Uterus (tissue), 2 donors: ENCODE results near the gene SIAH1.

Source experiments
- POLR2A ChIP-seq, 2 donors: fragments of 450-650 bp; IDR thresholded peaks; one replicate each; pipeline ENCODE4 v1.6.1; 2016; ENCODE audit warnings: antibody characterized with exemption in 2 of 2, mild to moderate bottlenecking in 1 of 2, moderate library complexity in 1 of 2
- TF ChIP-seq, protein P1 (sequence below), 4 experiments: fragments of 200-600 bp in 2 of 4; fragments of 450-650 bp in 2 of 4; sonication (generic) in 2 of 4; IDR thresholded peaks; one replicate each; pipeline ENCODE4 v1.5.1; 2016 to 2019; ENCODE audit warnings: antibody characterized with exemption in 4 of 4, mild to moderate bottlenecking in 2 of 4, moderate library complexity in 1 of 4

DNA sequence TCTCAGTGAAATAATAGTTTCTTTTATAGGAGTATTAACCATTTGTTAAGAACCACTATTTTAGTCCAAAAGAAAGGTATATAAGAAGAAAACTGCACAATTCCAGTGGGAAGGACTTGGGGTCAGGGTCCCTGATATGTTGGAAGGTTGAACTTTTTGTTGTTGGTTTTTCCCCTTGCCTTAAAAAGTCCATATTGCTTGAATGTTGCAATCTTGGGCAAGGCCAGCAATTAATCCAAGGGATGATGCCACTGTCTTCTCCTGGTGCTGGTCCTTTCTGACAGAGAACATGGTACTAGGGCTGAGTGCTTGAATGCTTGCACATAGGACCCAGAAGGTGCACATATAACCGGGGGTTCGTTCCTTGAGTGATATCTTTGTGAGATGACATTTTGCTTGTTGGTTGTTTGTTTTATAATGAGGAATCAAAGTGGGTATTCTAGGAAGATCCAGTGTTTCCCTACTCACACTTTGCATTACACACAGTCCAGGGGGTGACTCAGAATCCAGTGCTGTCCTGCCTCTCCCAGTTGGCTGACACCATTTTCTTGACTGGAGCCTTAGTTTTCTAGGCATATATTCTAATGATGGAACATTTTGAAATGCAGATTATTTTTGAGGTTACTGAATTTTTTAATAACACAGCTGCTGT, 54.9 kb downstream of the SIAH1 start:
- TF ChIP-seq, protein P1, sequence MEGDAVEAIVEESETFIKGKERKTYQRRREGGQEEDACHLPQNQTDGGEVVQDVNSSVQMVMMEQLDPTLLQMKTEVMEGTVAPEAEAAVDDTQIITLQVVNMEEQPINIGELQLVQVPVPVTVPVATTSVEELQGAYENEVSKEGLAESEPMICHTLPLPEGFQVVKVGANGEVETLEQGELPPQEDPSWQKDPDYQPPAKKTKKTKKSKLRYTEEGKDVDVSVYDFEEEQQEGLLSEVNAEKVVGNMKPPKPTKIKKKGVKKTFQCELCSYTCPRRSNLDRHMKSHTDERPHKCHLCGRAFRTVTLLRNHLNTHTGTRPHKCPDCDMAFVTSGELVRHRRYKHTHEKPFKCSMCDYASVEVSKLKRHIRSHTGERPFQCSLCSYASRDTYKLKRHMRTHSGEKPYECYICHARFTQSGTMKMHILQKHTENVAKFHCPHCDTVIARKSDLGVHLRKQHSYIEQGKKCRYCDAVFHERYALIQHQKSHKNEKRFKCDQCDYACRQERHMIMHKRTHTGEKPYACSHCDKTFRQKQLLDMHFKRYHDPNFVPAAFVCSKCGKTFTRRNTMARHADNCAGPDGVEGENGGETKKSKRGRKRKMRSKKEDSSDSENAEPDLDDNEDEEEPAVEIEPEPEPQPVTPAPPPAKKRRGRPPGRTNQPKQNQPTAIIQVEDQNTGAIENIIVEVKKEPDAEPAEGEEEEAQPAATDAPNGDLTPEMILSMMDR (IDR thresholded peaks at IDR 0.05): no peak
- no peak for TF ChIP-seq POLR2A (IDR thresholded peaks at IDR 0.05)
